GM19397 (cell line): ENCODE results near the gene ADK.
"Not testable (repeated sequence)": the region's sequence is repeated elsewhere in the genome, so short reads cannot be mapped to it uniquely, and the experiment has no call there.

ENCODE experiments used
- ATAC-seq: cut with Tn5 transposase; IDR thresholded peaks from one replicate; pipeline ENCODE4 v1.9.1; 2021; ENCODE audit warnings: mild to moderate bottlenecking, moderate library complexity; ENCODE audit not compliant: unreplicated experiment

Gene ADK

DNA sequence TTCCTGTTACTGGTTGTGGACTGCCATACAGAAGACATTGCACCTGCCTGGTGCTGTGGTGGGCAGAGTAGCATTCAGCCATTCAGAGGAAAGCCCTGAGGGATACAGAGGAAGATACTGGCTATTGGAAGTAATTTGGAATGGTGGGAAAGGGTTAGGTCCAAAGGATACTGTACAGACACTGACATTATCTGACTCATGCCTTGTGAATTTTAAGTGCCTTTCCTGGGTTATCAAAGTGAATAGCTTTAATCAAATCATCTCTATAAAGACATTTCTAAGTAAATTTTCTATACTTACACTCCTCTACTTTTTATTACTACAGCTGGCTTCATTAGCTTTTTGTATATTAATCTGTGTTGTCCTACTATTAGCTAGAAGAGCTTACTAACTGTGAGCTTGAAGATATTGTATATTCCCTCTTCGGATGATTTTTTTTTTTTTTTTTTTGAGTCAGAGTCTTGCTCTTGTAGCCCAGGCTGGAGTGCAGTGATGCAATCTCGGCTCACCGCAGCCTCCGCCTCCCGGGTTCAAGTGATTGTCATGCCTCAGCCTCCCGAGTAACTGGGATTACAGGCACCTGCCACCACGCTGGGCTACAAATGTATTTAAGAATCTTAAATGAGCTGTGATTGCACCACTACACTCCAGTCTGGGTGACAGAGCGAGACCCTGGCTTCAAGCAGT, 186.5 kb downstream of the ADK start:
- ATAC-seq, result no peak

DNA sequence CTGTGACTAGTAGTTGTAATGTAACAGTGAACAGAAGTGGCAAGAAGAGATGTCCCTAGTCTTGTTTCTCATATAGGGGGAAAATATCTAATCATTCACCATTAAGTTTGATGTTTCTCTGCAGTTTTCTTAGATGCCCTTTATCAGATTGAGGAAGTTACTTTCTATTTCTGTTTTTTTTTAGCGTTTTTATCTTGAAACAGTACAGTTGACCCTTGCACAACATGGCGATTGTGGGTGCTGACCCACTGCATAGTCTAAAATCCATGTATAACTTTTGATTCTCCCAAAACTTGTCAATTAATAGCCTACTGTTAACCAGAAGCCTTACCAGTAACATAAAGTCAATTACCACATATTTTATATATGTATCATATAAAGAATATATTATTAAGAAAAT, 192.0 kb downstream of the ADK start:
- ATAC-seq, result no peak

DNA sequence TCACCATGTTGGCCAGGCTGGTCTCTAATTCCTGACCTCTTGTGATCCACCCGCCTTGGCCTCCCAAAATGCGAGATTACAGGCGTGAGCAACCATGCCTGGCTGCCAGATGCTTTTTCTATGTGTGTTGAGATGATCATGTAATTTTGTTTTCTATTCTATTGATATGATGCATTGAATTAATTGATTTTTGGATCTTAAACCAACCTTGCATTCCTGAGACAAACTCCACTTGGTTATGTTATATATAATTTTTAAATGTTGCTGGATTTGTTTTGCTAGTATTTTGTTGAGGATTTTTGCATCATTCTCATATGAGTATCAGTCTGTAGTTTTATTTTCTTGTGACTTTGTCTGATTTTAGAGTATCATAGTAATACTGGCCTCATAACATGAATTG, 192.8 kb downstream of the ADK start:
- no peak for ATAC-seq

DNA sequence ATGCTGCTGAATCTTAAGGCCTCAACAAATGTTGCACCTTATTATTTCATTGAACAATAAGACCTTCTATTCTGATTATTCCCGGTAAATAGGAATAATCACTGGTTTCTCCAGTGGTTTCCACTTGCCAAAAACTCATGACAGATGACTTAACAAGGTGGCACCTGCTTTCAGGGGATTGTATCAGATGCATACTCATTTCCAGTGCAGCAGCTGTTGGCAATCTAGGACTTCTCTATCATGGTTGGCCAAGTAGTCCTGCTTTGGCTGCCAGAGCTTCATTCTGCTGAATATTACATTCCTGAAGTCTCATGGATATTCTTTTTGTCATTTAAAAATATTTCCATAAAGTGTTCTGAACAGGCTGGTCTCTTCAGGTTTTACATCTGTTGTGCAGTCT, 193.3 kb downstream of the ADK start:
- ATAC-seq, result no peak

DNA sequence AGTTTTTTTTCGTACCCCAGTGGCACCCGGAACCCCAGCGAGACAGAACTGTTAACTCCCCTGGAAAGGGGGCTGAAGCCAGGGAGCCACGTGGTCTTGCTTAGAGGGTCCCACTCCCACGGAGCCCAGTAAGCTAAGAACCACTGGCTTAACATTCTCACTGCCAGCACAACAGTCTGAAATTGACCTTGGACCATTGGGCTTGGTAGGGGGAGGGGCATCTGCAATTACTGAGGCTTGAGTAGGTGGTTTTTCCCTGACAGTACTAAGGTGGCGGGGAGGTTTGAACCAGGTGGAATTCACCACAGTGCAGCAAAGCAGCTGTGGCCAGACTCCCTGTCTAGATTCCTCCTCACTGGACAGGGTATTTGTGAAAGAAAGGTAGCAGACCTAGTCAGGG, 196.5 kb downstream of the ADK start:
- no peak for ATAC-seq

DNA sequence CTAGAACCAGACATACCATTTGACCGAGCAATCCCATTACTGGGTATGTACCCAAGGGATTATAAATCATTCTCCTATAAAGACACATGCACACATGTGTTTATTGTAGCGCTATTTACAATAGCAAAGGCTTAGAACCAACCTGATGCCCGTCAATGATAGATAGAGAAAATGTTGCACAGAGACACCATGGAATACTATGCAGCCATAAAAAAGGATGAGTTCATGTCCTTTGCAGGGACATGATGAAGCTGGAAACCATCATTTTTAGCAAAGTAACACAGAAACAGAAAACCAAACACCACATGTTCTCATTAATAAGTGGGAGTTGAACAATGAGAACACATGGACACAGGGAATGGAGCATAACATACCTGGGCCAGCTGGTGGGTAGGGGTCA, 202.0 kb downstream of the ADK start:
- not testable (repeated sequence) for ATAC-seq

DNA sequence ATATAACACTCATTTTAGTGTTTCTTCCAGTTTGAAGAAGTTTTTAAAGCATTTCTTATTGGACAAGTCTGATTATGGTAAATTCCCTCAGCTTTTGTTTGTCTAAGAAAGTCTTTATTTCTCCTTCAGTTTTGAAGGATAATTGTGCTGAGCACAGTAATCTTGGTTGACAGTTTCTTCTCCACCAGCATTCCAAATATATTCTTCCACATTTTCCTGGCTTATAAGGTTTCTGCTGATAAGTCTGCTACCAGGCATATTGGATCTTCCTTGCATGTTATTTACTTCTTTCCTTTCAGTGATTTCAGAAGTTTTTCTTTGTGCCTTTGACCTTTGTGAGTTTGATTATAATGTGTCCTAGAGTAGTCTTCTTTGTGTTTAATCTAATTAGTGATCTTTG, 210.7 kb downstream of the ADK start:
- no peak for ATAC-seq

DNA sequence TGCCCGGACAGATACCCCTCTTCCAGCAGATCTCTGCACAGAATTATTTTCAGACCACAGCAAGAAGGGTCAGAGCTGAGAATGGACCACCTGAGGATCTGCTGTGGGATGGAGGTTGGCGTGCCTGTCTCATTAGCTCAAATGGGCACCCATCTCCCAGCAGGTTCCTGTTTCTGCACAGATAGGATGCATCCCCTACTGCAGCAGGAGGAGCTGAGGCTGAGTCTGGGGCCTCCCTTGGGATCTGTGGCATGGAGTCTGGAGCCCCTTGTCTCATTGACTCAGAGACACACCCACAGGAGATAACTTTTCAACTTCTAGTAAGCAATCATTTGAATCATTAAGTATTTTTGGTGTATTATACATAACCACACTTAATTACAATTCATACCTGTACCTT, 212.7 kb downstream of the ADK start:
- no peak for ATAC-seq

DNA sequence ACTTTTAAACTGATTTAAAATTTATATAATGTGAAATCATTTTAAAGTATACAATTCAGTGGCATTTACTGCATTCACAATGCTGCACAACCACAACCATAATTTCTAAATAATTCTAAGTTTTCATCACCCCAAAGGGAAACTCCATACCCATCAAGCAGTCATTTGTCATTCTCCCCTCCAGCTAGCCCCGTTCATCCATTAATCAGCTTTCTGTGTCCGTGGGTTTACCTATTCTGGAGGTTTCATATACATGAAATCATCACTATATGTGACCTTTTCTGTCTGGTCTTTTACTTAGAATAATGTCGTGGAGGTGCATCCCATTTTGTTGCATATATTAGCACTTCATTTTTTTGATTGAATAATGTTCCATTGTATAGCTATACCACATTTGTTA, 214.1 kb downstream of the ADK start:
- no peak for ATAC-seq

DNA sequence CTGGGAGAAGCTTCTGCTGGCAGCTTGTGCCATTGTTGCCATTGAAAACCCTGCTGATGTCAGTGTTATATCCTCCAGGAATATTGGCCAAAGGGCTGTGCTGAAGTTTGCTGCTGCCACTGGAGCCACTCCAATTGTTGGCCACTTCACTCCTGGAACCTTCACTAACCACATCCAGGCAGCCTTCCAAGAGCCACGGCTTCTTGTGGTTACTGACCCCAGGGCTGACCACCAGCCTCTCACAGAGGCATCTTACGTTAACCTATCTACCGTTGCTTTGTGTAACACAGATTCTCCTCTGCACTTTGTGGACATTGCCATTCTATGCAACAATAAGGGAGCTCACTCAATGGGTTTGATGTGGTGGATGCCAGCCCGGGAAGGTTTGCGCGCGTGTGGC, 220.7 kb downstream of the ADK start:
- ATAC-seq, result no peak

DNA sequence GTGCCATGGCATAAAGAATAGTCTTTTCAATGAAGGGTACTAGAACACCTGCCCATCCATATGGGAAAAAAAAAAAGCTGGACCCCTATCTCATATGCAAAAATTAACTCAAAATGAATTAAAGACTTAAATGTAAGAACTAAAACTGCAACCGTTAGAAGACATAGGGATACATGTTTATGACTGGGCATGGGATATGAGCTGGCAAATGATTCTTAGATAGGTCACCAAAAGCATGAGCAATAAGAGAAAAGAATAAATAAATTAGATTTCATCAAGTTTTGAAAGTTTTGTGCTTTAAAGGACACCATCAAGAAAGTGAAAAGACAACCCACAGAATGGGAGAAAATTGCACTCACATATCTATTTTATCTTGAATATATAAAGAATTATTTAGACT, 222.0 kb downstream of the ADK start:
- ATAC-seq, result no peak

DNA sequence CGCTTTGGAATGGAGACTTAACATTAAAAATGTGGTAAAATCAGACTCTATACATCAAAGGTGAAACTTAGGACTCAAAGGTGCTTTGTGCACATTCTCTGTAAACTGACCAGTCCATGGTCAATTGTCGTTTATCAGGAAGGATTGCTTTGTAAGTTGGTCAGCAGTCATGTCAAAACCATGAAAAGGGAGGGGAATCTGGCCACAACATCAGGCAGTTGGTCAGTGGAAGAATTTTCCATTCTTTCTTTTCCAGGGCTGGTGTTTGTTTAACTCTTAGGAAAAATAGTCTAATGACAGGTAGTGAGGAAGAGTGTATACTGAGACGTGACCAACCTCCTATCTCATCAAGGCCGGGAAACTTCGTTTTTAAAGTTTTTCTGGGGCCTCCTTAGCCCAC, 226.5 kb downstream of the ADK start:
- no peak for ATAC-seq

DNA sequence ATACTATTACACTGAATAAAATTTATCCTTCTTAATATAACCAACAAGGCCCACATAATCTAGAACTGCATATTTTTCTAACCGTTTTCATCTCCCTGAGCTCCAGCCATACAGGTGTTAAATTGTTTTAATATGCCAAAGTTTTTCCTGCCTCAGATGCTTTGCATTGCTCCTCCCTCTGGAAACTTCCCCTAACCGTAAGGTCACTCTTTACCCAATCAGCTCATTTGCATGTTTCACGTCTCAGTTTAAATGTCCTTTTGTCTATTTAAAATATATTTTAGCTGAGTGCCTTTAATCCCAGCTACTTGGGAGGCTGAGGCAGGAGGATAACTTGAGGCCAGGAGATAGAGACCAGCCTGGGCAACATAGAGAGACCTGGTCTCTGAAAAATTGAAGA, 228.5 kb downstream of the ADK start:
- no peak for ATAC-seq

DNA sequence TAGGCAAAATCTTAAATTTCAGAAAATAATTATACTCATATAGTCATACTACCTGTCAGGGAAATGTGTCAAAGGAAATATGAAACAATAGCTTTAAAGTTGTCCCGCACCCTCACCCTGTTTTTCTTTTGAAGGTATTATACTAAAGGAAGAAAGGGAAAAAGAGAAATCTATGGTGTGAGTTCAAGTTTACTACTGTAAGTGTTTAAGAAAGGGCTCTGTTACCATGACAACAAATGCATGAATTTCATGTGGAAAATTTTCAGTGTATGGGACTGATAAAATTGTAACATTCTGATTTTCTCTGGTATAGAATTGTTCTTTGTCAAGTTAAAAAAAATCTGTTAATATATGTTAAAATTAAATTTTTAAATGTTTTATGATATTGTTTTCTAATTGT, 229.8 kb downstream of the ADK start:
- no peak for ATAC-seq

DNA sequence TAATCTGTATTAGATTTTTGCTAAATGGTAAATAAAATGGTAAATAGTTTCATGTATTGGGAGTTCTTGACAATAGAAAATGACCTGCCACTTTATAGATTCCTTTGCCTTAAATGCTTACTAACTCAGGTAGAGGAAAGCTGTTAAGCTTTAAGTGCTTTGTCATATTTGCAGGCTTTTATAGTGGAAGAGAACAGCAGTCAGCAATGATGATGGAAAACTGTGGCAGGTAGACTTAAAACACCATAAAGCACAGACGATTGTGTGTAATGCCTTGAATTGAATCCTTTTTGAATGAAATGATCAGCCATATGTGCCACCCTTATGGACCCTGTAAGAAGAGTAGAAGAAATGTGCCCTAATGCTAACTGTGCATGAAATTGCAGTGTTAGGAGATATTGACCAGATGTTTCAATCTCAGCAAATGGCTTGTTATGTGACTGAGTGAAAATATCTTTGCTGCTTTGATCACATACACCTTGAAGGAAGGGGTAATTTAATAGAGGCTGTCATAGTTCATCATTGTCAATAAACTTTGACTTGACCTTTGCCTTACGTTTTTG, 230.4 kb downstream of the ADK start:
- no peak for ATAC-seq

DNA sequence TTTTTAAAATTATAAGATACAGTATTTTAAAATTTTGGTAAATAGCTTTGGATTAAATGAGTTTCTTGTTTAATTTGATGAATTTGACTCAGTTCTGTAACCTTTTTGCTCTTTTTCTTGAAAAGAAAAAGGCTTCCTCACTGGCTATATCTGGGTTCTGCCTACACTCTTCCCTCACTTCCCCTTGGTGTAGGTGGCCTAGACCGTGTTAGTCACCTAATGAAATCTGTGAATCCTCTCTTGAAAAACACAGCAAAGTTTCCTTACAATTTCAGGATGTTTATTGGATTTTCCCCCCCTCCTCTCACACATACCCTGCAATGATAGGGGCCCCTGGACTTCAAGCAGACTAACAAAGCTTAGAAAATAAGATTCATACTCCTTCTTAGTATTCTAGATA, 231.6 kb downstream of the ADK start:
- ATAC-seq, result no peak

DNA sequence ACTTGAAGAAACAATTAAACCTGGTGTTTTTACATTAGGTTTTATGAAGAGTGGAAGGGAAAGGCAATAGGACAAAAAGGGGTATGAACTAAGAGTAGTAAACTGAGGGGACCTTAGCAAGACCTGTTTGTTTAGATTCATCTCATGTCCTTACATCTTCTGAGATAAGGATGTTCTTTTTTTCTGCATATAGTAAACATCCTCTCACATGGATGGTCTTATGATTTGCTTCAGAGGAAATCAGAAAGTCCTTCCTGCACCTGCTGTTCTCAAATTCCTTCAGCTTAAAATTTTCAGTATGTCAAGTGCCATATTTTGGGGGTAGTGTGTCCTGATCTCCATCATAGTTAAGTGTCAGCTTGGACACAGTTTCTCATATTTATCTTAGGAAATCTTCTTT, 232.6 kb downstream of the ADK start:
- ATAC-seq, result no peak

DNA sequence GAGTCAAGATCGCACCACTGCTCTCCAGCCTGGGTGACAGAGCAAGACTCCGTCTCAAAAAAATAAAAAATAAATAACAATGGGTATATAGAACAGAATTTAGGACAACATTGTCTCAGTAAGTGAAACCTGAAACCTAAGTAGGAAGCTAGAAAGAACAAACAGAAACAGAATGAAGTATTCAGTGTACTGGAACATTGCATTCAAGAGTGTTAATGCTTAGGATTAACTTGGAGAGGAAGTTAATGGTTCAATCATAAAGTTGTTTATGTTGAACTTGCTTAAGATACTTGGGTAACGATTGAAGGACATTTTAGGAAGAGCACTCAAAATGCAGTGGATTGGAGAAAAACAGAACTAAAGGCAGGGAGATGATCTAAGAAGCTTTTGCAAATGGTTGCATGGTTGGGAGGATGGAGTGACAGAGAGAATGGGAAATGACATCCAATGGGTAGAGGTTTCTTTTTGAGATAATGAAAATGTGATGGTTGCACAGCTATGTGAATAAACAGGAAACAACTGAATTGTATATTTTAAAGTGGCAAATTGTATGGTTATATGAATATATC, 233.7 kb downstream of the ADK start:
- no peak for ATAC-seq

DNA sequence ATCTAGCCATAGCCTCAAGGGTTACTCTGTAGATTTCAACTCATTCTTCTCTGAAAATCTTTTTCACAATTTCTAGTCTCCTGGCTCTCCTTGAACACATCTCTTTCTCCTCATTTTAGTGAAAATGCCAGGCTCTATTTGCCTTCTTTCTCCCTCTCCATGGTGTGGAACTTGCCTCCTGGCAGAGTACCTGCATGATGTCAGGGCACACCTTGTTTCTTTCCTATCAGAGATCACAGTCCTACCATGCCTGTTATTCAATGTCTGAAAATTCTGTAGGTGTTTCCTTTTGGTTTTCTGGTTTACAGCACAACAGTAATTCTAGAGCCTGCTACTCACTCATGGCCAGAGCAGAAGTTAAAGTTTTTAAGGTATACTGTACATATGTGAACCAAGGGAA, 237.8 kb downstream of the ADK start:
- ATAC-seq, result no peak

DNA sequence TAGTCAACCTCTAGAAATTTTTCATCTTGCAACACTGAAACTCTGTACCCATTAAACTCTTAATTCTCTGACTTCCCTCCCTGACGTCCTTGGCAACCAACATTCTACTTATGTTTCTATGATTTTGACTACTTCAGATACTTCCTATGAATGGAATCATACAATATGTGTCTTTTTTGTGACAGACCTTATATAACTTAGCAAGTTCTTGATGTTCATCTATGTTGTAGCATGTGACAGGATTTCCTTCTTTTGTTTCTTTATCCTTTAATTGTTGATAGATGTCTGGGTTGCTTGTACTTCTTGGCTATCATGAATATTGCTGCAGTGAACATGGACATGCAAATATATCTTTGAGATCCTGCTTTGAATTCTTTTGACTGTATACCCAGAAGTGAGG, 240.8 kb downstream of the ADK start:
- ATAC-seq, result no peak

DNA sequence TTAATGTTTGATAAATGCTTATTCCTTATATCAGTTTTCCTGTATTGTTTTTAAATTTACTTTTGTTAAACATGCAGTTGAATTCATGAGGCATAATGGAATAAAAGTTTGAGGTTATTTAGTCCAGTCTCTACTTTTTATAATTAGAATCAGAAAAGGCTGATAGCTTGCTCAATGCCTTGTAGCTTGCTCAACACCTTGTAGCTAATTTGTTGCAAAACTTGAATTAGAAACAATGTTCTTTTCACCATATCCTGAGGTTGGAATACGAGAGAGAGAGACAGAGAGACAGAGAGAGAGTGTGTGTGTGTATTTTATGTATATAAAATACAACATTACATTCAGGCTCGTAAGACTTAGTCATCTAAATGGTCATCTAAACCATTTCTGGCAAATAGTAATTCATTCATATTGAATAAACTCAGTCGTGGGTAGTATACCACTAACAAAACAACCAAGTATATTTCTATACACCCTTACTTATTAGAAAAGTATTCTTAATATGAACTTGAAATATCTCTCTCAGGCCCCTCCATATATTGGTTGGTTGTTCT, 243.5 kb downstream of the ADK start:
- ATAC-seq, result no peak

DNA sequence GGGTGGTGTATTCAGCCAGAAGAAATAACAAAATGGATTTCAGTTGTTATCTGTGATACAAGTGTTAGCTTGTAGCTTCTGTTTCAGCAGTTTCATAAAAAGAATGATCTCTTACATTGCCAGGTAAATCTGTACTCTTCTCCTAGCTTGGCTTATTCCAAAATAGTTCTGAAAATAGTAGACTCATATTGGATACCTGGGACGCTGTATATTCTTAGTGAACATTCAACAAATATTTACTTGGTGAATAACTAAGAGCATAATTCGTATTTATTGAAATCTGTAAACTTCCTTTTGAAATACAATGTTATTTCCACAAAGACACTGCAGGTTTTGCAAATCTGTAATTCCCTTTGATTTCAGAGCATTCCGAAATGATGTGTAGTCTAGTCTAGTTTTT, 249.2 kb downstream of the ADK start:
- ATAC-seq, result no peak

DNA sequence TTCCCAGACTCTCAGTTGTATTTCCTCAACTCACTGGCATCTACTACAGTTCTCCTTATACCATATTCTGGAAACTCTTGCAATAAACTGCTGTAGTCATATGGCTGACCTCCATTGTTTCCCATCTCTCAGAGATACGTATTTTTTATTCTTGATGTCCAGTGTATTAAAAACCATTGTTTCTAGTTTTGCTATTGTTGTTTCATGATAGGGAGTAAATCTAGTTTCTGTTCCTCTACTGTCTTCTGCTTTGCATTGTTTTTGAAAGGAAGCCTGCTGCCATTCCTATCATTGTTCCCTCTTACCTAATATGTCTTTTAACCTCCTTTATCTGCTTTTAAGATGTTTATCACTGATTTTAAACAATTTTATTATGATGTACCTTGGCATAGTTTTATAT, 255.0 kb downstream of the ADK start:
- ATAC-seq, result no peak
